Esophagus muscularis mucosa (tissue), 4 donors: ENCODE results near the gene SLC29A3. TPM values are rescaled to one million over a fixed set of nuclear protein-coding genes. Genes with fewer than 3 reads are reported as not detected.

Experiments
- DNase-seq: peaks from one replicate; pipeline ENCODE4 v3.0.0-alpha.2; 2017; ENCODE audit errors: extremely low spot score
- H3K27ac ChIP-seq, 4 donors: fragments of 200-600 bp; sonication (generic); replicated peaks in 1 of 4; 1 replicate in 3 of 4; 2 replicates in 1 of 4; pipeline ENCODE4 v1.5.1; 2016 to 2019; ENCODE audit warnings: mild to moderate bottlenecking in 1 of 4
- H3K27me3 ChIP-seq, 4 donors: fragments of 200-600 bp; sonication (generic); one replicate each; pipeline versions ENCODE4 v1.5.1 to v1.6.0; 2016 to 2019
- H3K36me3 ChIP-seq, 4 donors: fragments of 200-600 bp; sonication (generic); one replicate each; pipeline ENCODE4 v1.5.1; 2016 to 2019
- H3K4me1 ChIP-seq, 4 donors: fragments of 200-600 bp; sonication (generic); one replicate each; pipeline ENCODE4 v1.5.1; 2016 to 2019
- H3K4me3 ChIP-seq, 4 donors: fragments of 200-600 bp; sonication (generic); 1 replicate in 2 of 4; 2 replicates in 2 of 4; pipeline ENCODE4 v1.5.1; 2016 to 2019; ENCODE audit warnings: mild to moderate bottlenecking in 4 of 4, moderate library complexity in 1 of 4
- H3K9me3 ChIP-seq, 4 donors: fragments of 200-600 bp; sonication (generic); 1 replicate in 3 of 4; 2 replicates in 1 of 4; pipeline ENCODE4 v1.5.1; 2016 to 2019
- EP300 ChIP-seq: sonication (generic); formaldehyde crosslinking; IDR thresholded peaks from one replicate; pipeline ENCODE4 v1.6.1; 2017; ENCODE audit warnings: antibody characterized with exemption
- POLR2A ChIP-seq: fragments of 450-650 bp; IDR thresholded peaks from one replicate; pipeline ENCODE4 v1.6.1; 2017; ENCODE audit warnings: antibody characterized with exemption, moderate library complexity, mild to moderate bottlenecking, low read depth
- POLR2AphosphoS5 ChIP-seq, 2 donors: sonication (generic); formaldehyde crosslinking; IDR thresholded peaks; one replicate each; pipeline ENCODE4 v1.6.1; 2017; ENCODE audit warnings: antibody characterized with exemption in 2 of 2
- WGBS: methylation state at CpG from one replicate; pipeline ENCODE4 v1.1.5; 2018; 5-methylcytosine and 5-hydroxymethylcytosine counted together
- intact Hi-C: fragments of 100-400 bp; cut with DNase I; formaldehyde crosslinking; loops from one replicate; pipeline ENCODE4 v1.15.1; 2023
- total RNA-seq, 4 donors: library from RNA; depleted of rRNA; stranded (reverse); fragments of >200 nt; gene quantifications; one replicate each; pipeline versions ENCODE4 v1.1.0 to v1.2.1, GENCODE V29; 2016
- TF ChIP-seq, protein P1 (sequence below), 3 experiments: fragments of 200-600 bp in 2 of 3; fragments of 450-650 bp in 1 of 3; sonication (generic) in 2 of 3; IDR thresholded peaks; one replicate each; pipeline ENCODE4 v1.5.1; 2017 to 2019; ENCODE audit warnings: antibody characterized with exemption in 3 of 3, mild to moderate bottlenecking in 2 of 3, moderate library complexity in 1 of 3

The SLC29A3 gene
- total RNA-seq, 4 donors from 2014 or later = 4.0 to 6.9 (median 5.0) TPM

DNA sequence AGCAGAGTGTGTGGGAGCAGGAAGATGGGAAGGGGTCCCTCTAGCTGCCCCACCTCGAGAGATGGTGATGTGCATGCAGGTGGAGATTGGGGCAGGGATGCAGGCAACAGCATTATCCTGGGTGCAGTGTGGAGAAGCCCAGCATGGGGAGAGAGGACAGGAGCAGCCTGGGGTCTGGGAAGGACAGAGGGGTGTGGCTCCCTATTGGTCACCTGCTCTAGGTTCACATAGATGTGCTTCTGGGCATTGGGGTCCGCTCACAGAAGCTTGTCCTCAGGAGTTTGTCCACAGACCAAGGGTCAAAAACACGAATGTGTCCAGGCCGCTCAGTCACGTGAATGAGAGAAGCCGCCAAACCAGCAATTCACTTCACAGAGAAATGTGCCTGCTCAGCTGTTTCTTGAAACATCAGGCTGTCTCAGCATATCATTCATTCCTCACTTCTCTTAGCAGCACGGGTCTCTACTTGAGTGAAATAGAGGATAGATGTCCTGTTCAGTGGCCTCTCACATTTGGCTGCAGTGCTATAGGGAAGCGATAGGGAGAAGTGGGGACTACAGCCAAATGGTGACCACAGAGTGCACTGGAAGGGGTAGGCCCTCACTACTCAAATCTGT is 11.5 kb upstream of the SLC29A3 start:
- 77% methylated on average over 7 of the region's 8 CpGs for WGBS
- Histone ChIP-seq H3K27me3 (no peaks in the 10 kb centered on the region), H3K9me3 (no peaks in the 10 kb centered on the region), H3K36me3 (no peaks in the 10 kb centered on the region), H3K27ac (no peak overlapping the region), H3K4me1 (peaks cover 0 to 4% (median 2%) of the 10 kb centered on the region in 4 donors), H3K4me3 (no peak overlapping the region)
- intact Hi-C loops = no loop called here
- TF ChIP-seq POLR2A (no peak), EP300 (no peak), POLR2AphosphoS5 (IDR thresholded peaks at IDR 0.05) (no peak)
- TF ChIP-seq, protein P1, sequence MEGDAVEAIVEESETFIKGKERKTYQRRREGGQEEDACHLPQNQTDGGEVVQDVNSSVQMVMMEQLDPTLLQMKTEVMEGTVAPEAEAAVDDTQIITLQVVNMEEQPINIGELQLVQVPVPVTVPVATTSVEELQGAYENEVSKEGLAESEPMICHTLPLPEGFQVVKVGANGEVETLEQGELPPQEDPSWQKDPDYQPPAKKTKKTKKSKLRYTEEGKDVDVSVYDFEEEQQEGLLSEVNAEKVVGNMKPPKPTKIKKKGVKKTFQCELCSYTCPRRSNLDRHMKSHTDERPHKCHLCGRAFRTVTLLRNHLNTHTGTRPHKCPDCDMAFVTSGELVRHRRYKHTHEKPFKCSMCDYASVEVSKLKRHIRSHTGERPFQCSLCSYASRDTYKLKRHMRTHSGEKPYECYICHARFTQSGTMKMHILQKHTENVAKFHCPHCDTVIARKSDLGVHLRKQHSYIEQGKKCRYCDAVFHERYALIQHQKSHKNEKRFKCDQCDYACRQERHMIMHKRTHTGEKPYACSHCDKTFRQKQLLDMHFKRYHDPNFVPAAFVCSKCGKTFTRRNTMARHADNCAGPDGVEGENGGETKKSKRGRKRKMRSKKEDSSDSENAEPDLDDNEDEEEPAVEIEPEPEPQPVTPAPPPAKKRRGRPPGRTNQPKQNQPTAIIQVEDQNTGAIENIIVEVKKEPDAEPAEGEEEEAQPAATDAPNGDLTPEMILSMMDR (IDR thresholded peaks at IDR 0.05) = no peak
- no peak for DNase-seq

DNA sequence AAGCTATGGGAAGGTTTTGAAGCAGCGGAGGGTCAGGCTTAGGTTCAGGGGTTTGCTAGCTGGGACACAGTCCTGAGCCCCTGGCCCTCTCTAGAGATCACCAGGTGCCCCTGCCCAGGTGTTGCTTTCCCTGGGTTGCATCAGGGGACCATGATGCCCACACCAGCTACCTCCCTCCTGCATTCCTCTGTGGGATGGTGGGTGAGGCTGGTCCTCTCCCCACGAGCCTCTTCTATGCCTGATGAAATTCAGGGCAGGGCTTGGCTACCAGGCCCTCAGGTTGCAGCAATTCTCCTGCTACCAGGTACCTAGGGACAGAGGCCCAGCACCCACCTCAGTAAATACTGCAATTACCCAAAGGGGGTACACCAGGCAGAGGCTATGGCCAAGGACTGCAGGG is 10.8 kb upstream of the SLC29A3 start:
- DNase-seq = no peak
- TF ChIP-seq EP300 = no peak
- TF ChIP-seq POLR2A = no peak
- TF ChIP-seq POLR2AphosphoS5 (IDR thresholded peaks at IDR 0.05) = no peak
- TF ChIP-seq, protein P1 (IDR thresholded peaks at IDR 0.05) = no peak
- no peaks in the 10 kb centered on the region for H3K9me3 ChIP-seq
- intact Hi-C loops = no loop called here
- H3K27me3 ChIP-seq = no peaks in the 10 kb centered on the region
- WGBS = 100% methylated on average over 2 of the region's 2 CpGs
- H3K4me3 ChIP-seq = no peak overlapping the region
- H3K4me1 ChIP-seq = peaks cover 5 to 11% (median 8%) of the 10 kb centered on the region in 4 donors
- H3K36me3 ChIP-seq = no peaks in the 10 kb centered on the region
- no peak overlapping the region for H3K27ac ChIP-seq

DNA sequence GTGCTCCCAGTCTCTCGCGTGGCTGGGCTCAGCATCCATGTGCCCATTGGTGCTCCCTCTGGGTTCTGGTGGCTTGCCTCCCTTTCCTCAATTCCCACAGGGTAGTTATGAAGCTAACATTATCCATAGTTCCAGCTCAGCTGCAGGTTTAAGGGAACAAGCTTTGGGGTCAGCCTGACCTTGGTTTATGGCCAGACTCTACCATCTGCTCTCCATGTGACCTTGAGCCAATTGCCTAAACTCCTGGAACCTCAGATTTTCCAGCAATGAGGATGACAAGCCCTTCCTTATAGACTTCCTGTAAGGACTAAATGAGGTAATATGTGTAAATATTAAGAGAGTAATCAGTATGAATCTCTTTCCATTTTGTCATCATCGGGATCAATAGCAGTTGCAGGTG is 10.1 kb upstream of the SLC29A3 start:
- Histone ChIP-seq H3K27ac (no peak overlapping the region), H3K27me3 (no peaks in the 10 kb centered on the region), H3K36me3 (no peaks in the 10 kb centered on the region), H3K9me3 (no peaks in the 10 kb centered on the region), H3K4me1 (peaks cover 11 to 18% (median 16%) of the 10 kb centered on the region in 4 donors), H3K4me3 (no peak overlapping the region)
- TF ChIP-seq POLR2A (no peak), POLR2AphosphoS5 (IDR thresholded peaks at IDR 0.05) (no peak), EP300 (no peak)
- TF ChIP-seq, protein P1 (IDR thresholded peaks at IDR 0.05) = no peak
- WGBS = 90% methylated on average over 3 of the region's 3 CpGs
- no peak for DNase-seq
- intact Hi-C loops = no loop called here

DNA sequence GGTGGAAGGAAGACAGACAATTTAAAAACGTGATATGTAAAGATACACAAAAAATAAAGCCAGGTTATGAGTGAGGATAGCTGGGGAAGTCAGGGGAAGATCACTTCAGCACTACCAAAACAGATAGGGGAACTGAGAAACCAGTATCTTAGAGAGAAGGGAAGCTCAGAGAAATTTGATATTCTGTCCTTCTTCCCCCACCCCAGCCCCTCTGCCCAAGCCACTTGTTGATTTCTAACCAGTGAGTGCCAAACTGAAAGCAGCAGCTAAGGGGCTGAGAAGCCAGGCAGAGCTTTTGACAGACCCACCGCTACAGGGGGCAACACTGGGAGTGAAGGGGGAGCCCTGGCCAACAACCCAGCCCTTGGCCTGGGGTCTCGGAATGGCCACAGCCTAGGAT is 9.1 kb upstream of the SLC29A3 start:
- TF ChIP-seq POLR2A (no peak), EP300 (no peak), POLR2AphosphoS5 (IDR thresholded peaks at IDR 0.05) (no peak)
- TF ChIP-seq, protein P1 (IDR thresholded peaks at IDR 0.05) = no peak
- Histone ChIP-seq H3K36me3 (no peaks in the 10 kb centered on the region), H3K9me3 (no peaks in the 10 kb centered on the region), H3K4me3 (no peak overlapping the region), H3K27me3 (no peaks in the 10 kb centered on the region), H3K27ac (no peak overlapping the region), H3K4me1 (peaks cover 13 to 27% (median 24%) of the 10 kb centered on the region in 4 donors)
- intact Hi-C loops = loop anchor here (10.0 kb wide), 2 partner anchors 505 to 585 kb away; no protein-coding TSS in a partner anchor
- DNase-seq = no peak
- whole genome bisulfite sequencing = 51% methylated on average over 3 of the region's 3 CpGs
